Activated T-helper 1 cell treated with anti-CD3 and anti-CD28 coated beads, Interleukin-12 subunit alpha, Interleukin-12 subunit beta, Interleukin-2, Interleukin-4 antibody, amounts not matched to agents 30 ng/mL and 10 ng/mL and 1 ng/mL, durations not matched to agents 14 hours and 24 hours and 36 hours (primary cell): ENCODE results near the gene ABCA10. TPM values are rescaled to one million over a fixed set of nuclear protein-coding genes. Genes with fewer than 3 reads are reported as not detected.

Experiments
- total RNA-seq: library from RNA; stranded (reverse); gene quantifications from 2 replicates; pipeline ENCODE4 v1.2.3, GENCODE V29; 2022

The ABCA10 gene
- total RNA-seq, 1 donor from 2014 or later: 0.44 TPM

Other genes with a start within 250 kb of the ABCA10 start
- not detected in 2 replicates for gene ABCA9, start 167.9 kb downstream of the ABCA10 start, total RNA-seq
- not detected in 2 replicates for gene ABCA6, start 86.9 kb downstream of the ABCA10 start, total RNA-seq
- gene ABCA5, start 98.3 kb upstream of the ABCA10 start, total RNA-seq: 12.8 and 15.1 TPM in 2 replicates
- gene MAP2K6, start 185.9 kb upstream of the ABCA10 start, total RNA-seq: 0.88 and 1.7 TPM in 2 replicates